RWPE2 (cell line): Measurements from ENCODE around the gene NLRP4.

ENCODE experiments used
- ATAC-seq: fragments of 200-7000 bp; cut with Tn5 transposase; 3 replicates; pipeline ENCODE4 v1.9.1; 2021; ENCODE audit warnings: low read depth
- DNase-seq: peaks from one replicate; pipeline ENCODE4 v3.0.0-alpha.2; 2020; ENCODE audit warnings: low spot score
- H3K27ac ChIP-seq: fragments of 450-650 bp; 2 replicates; pipeline ENCODE4 v1.5.1; 2017; ENCODE audit warnings: mild to moderate bottlenecking; ENCODE audit not compliant: poor library complexity, severe bottlenecking
- H3K27me3 ChIP-seq: fragments of 250-450 bp; sonication (Bioruptor Pico); 2 replicates; pipeline ENCODE4 v1.5.1; 2021; ENCODE audit warnings: mild to moderate bottlenecking, moderate library complexity; ENCODE audit not compliant: insufficient read depth, poor library complexity, severe bottlenecking
- H3K36me3 ChIP-seq: fragments of 250-450 bp; sonication (Bioruptor Pico); 2 replicates; pipeline ENCODE4 v1.5.1; 2020; ENCODE audit warnings: low read depth, mild to moderate bottlenecking, moderate library complexity
- H3K4me1 ChIP-seq: fragments of 250-450 bp; sonication (Bioruptor Pico); 2 replicates; pipeline ENCODE4 v1.5.1; 2021; ENCODE audit warnings: mild to moderate bottlenecking, moderate library complexity; ENCODE audit not compliant: insufficient read depth, poor library complexity, severe bottlenecking
- H3K4me3 ChIP-seq: fragments of 250-450 bp; sonication (Bioruptor Pico); 2 replicates; pipeline ENCODE4 v1.5.1; 2021; ENCODE audit warnings: mild to moderate bottlenecking, moderate library complexity; ENCODE audit not compliant: severe bottlenecking
- H3K9me3 ChIP-seq: fragments of 250-450 bp; sonication (Bioruptor Pico); 2 replicates; pipeline ENCODE4 v1.5.1; 2021; ENCODE audit warnings: mild to moderate bottlenecking, moderate library complexity; ENCODE audit not compliant: severe bottlenecking
- CTCF ChIP-seq: fragments of 450-650 bp; IDR thresholded peaks from one replicate; pipeline ENCODE4 v1.5.1; 2017; ENCODE audit warnings: mild to moderate bottlenecking, moderate library complexity; ENCODE audit not compliant: poor library complexity, severe bottlenecking

NLRP4 gene

GRCh38 chr19:55836340-55836739 is at the start of gene NLRP4:
NLRP4 (plus strand) TSS chr19:55836540; CDS start chr19:55852081, 15,541 bp downstream.
- DNase-seq: no peak
- no peaks in the 10 kb centered on the region for H3K36me3 ChIP-seq
- H3K9me3 ChIP-seq: peaks cover 3% of the 10 kb centered on the region
- H3K4me3 ChIP-seq: no peak within 1 kb of the TSS
- ATAC-seq: no peak
- no peak within 1 kb of the TSS for H3K27ac ChIP-seq
- no peak for TF ChIP-seq CTCF
- H3K4me1 ChIP-seq: no peaks in the 10 kb centered on the region
- H3K27me3 ChIP-seq: no peaks in the 10 kb centered on the region

GRCh38 chr19:55795021-55795420 is 41.3 kb upstream of the NLRP4 start:
- DNase-seq (no peak), ATAC-seq (no peak)
- H3K36me3 ChIP-seq: no peaks in the 10 kb centered on the region
- no peaks in the 10 kb centered on the region for H3K27me3 ChIP-seq
- no peak for TF ChIP-seq CTCF
- no peaks in the 10 kb centered on the region for H3K9me3 ChIP-seq
- H3K4me1 ChIP-seq: no peaks in the 10 kb centered on the region
- no peak overlapping the region for H3K27ac ChIP-seq
- no peak overlapping the region for H3K4me3 ChIP-seq

GRCh38 chr19:55801416-55801815 is 34.9 kb upstream of the NLRP4 start:
- Histone ChIP-seq H3K27me3 (no peaks in the 10 kb centered on the region), H3K4me1 (no peaks in the 10 kb centered on the region), H3K4me3 (no peak overlapping the region), H3K36me3 (no peaks in the 10 kb centered on the region), H3K9me3 (no peaks in the 10 kb centered on the region), H3K27ac (no peak overlapping the region)
- no peak for TF ChIP-seq CTCF
- DNase-seq: no peak
- ATAC-seq: no peak

- ATAC-seq (no peak), DNase-seq (no peak)
- H3K9me3 ChIP-seq: no peaks in the 10 kb centered on the region
- no peak for TF ChIP-seq CTCF
- H3K36me3 ChIP-seq: no peaks in the 10 kb centered on the region
- no peaks in the 10 kb centered on the region for H3K4me1 ChIP-seq
- H3K4me3 ChIP-seq: no peak overlapping the region
- H3K27me3 ChIP-seq: no peaks in the 10 kb centered on the region
- no peak overlapping the region for H3K27ac ChIP-seq
Measured at GRCh38 chr19:55802281-55802680, 34.1 kb upstream of the NLRP4 start.

GRCh38 chr19:55809381-55810058 is 26.8 kb upstream of the NLRP4 start:
- Histone ChIP-seq H3K36me3 (no peaks in the 10 kb centered on the region), H3K27ac (no peak overlapping the region), H3K9me3 (no peaks in the 10 kb centered on the region), H3K4me1 (no peaks in the 10 kb centered on the region), H3K27me3 (no peaks in the 10 kb centered on the region), H3K4me3 (no peak overlapping the region)
- peak; percentile 52 for TF ChIP-seq CTCF
- ATAC-seq (0 out of 3 replicates have a peak, but pooled peaks have one; percentile 42), DNase-seq (no peak)
